SIG-M5 (cell line): Measurements from ENCODE around the gene PINLYP.

Source experiments
- DNase-seq: peaks from one replicate; lab custom pipeline; 2025; lab: John Stamatoyannopoulos, UW

PINLYP gene

DNA sequence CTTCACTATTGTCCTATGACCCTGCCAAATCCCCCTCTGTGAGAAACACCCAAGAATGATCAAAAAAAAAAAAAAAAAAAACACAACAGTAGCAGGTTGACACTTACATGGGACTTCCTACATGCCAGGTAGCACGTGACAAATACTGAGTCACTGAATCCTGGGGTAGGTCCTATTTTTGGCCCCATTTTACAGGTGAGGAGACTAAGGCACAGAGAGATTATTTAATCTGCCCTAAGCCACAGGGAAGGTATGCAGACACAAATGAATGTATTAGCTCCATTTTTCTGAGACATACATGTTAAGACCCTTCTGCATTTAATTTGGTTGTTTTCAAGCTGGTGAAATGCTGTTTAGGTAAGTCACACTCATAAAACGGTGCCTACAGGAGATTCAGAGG, 26.9 kb upstream of the PINLYP start:
- DNase-seq, result no peak

- DNase-seq, result no peak
Measured at GRCh38 chr19:43551399-43552197, 24.0 kb upstream of the PINLYP start.

- DNase-seq, result no peak
Measured at GRCh38 chr19:43552198-43552450, 23.5 kb upstream of the PINLYP start.

DNA sequence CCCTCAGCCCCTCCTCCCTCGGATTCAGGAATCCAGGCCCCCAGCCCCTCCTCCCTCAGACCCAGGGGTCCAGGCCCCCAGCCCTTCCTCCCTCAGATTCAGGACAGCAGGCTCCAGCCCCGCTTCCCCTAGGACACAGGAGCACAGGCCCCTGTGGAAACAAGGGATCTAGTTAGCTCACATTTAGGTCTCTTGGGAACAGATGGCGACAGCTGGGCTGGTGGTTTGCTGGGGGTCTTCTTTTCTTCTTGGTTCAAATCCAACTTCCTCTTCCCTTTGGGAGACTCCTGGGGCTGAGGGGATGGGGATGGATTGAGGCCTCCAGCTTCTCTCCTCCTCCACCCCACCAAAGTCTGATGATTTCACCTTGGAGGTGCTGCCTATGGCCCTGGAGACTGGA, 23.0 kb upstream of the PINLYP start:
- DNase-seq, result no peak

- no peak for DNase-seq
Measured at GRCh38 chr19:43553656-43554055, 21.9 kb upstream of the PINLYP start.

- DNase-seq, result no peak
Measured at GRCh38 chr19:43554317-43554895, 21.2 kb upstream of the PINLYP start.

- DNase-seq, result peak; percentile 7
Measured at GRCh38 chr19:43555185-43555770, 20.3 kb upstream of the PINLYP start.

- no peak for DNase-seq
Measured at GRCh38 chr19:43560687-43561086, 14.9 kb upstream of the PINLYP start.

- DNase-seq, result no peak
Measured at GRCh38 chr19:43561139-43561970, 14.2 kb upstream of the PINLYP start.

DNA sequence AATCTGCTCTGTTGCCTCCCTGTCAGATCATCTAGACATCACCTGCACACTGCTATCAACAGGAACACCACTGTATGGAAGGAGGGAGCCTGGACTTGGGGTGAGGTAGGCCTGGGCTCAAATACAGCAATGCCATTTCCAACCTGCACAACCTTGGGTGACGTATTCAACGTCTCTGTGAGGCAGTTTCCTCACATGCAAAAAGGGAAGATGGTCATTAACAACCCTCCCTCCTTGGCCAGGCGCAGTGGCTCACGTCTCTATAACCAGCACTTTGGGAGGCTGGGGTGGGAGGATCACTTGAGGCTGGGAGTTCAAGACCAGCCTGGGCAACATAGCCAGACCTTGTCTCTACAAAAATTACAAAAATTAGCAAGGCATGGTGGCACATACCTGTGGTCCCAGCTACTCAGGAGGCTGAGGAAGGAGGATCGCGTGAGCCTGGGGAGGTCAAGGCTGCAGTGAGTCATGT, 13.3 kb upstream of the PINLYP start:
- no peak for DNase-seq

- DNase-seq, result peak; percentile 96
Measured at GRCh38 chr19:43562698-43563241, 12.8 kb upstream of the PINLYP start.

DNA sequence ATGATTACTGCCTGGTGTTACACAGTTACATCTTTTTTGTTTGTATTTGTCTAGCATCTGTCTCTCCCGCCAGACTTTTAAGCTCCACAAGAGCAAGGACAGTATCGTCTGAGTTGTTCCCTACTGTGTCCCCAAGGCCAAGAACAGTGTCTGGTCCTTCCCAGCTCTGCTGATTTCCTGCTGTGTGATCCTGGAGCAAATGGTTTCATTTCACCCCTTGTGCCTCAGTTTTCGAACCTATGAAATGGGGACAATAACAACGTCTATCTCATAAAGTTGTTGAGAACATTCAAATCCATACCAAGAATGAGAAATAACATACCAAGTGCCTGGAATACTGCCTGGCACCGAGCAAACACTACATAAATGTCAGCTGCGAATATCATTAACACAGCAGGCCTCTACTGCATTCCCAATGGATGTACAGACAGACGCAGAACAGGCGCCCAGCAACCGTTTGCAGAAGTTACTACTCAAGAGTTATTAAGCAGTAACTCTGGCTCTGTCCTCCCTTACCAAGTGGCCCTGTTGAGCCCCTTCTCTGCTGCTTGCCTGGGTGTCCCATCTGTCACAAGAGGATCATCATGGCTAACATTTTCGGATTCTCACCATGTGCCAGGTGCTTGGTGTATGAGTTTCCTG, 11.7 kb upstream of the PINLYP start:
- DNase-seq, result no peak

DNA sequence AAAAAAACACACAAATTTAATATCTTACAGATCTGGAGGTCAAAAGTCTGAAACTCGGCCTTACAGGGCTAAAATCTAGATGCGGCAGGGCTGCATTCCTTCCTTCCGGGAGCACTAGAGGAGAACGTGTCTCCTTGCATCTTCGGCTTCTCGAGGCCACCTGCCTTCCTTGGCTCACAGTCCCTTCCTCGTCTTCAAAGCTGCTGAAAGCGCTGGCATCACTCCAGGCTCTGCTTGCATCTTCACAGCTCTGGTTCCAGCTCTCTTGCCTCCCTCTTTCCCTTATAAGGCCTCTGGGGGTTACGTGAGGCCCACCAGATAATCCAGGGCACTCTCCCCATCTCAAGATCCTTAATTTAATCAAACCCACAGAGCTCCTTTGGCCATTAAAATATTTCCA, 10.8 kb upstream of the PINLYP start:
- no peak for DNase-seq

- no peak for DNase-seq
Measured at GRCh38 chr19:43569657-43570056, 5.9 kb upstream of the PINLYP start.

DNA sequence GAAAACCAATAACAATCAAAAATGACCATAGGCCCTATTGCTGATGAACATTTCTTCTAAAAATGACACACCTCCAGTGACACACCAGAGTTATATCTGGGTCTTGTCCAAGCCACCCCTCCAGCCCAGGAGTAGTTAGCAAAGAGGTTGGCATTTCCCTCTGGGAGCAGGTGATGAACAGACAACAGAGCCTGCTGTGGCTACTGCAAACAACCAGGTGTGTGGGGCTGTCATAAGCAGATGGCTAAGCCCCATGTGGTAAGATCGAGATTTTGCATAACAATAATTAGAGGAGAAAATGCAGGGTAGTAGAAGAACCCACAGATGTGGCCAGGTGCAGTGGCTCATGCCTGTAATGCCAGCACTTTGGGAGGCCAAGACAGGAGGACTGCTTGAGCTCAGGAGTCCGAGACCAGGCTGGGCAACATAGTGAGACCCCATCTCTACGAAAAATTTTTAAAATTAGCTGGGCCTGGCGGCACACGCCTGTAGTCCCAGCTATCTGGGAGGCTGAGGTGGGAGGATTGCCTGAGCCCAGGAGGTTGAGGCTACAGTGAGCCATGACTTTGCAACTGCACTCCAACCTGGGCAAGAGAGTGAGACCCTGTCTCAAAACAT, 5.3 kb upstream of the PINLYP start:
- no peak for DNase-seq

- no peak for DNase-seq
Measured at GRCh38 chr19:43572171-43572588, 3.4 kb upstream of the PINLYP start.

- no peak for DNase-seq
Measured at GRCh38 chr19:43574424-43575155, 1.0 kb upstream of the PINLYP start.

- DNase-seq, result no peak
Measured at GRCh38 chr19:43575955-43576878, 616 bp downstream of the PINLYP start.

GRCh38 chr19:43578787-43579186, 3.2 kb downstream of the PINLYP start:
- no peak for DNase-seq

DNA sequence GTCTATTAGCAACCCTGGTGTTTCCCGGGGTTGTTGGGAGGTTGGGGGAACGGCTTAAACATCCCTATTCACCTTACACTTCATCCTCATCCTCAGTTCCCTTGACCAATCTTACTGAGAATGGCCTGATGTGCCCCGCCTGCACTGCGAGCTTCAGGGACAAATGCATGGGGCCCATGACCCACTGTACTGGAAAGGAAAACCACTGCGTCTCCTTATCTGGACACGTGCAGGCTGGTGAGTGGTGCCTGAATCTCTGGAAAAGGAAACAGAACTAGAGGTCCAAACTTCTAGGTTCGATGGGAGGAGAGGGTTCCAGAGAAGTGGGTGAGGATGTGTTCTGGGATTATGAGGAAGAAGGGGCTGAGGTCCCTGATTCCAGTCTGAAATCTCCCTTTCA, 5.9 kb downstream of the PINLYP start:
- DNase-seq, result no peak
